NK-92 (cell line): Measurements from ENCODE around the gene ZNF776.
"Not testable (repeated sequence)": the region's sequence is repeated elsewhere in the genome, so short reads cannot be mapped to it uniquely, and the experiment has no call there.

Source experiments
- DNase-seq: peaks from one replicate; lab custom pipeline; 2025; ENCODE audit not compliant: unreplicated experiment; lab: John Stamatoyannopoulos, UW

ZNF776 gene

DNA sequence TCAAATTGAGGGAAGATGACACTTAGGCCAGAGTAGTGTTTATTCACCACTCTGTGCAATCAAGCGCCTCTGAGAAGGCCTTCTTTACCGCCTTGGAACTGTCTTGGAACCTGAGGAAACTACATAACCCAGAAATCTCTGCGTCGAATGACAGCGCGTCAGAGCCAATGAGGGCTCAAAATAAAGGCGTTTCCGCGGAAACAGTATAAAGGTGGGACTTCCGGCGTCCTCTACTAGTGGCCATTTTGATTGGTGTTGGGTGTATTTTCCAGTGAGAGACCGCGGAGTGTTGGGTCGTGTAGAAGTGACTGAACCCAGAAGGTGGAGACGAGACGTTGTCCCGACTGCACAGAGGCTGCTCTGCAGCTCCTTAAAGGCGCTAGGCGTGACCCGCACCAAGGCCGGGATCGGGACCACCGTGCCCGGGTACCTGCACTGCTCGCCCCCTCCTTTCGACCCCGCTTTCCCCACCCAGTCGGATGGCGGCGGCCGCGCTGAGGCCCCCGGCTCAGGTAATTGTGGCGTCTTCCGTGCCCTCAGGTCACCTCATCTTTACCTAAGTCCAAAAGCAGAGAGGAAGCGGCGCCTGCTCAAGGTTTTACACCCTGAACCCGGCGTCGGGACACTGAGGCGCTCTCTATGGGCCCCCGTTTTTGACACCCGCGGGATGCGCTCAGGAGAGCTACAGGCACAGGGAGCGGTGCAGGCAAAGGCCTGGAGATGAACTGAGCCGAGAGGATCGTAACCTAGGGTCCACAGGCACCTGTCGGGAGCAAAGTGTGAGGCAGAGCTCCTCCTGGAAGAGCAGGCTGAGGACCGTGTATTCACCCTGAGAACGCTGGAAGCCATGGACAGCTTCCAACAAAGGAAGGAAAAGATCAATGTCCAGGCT lies at the start of gene ZNF776:
Gene ZNF776 (plus strand): TSS at position 236 of the 892 bp plus-strand sequence. CDS start 244 bp downstream, at position 480.
- no peak for DNase-seq

DNA sequence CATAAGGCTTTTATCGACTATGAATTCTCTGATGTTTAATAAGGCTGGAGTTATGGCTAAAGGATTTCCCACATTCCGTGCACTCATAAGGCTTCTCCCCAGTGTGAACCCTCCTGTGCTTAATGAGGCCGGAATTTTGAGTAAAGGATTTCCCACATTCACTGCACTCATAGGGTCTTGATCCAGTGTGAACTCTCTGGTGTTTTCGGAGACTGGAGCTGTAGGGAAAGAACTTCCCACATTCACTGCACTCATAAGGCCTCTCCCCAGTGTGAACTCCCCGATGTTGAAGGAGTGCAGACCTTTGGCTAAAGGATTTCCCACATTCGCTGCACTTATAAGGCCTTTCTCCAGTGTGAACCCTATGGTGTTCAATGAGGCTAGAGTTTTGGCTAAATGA lies 45.0 kb upstream of the ZNF776 start:
- DNase-seq: no peak

GRCh38 chr19:57706346-57706745 lies 40.3 kb upstream of the ZNF776 start:
- no peak for DNase-seq

DNA sequence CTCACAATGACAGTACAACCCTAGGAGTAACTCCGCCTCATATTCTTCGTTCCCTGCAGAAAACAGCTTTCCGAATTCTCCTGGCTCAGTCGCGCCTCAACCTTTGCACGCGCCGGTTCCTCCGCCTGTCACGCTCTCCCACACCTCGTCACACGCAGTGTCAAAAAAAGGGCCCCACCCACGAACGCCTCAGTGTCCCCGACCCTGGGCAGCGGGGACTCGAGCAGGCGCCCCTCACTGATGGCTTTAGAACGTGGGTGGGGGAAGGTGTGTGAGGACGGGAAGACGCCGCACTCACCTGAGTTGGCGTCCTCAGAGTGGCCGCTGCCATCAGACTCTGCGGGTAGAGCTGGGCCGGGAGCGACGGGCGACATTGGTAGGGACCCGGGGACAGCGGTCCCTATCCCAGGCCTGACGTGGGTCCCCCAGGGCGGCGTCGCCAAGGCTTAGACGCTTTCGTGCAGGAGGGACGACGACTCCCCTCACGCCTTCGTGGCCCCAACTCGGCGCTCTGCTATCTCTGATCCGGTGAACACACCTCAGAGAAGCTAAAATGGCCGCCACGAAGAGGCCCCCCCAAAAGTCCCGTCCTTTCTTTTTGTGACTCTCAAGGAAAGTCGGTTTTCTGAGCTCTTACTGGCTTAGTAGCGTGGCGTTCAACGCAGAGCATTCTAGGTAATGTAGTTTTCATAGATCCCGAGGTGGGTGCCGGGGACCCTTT lies 37.8 kb upstream of the ZNF776 start, which contains the start of gene ZNF154:
Gene ZNF154 (minus strand): TSS at position 564 of the 721 bp plus-strand sequence. CDS start 233 bp downstream, at position 331.
- DNase-seq: no peak

DNA sequence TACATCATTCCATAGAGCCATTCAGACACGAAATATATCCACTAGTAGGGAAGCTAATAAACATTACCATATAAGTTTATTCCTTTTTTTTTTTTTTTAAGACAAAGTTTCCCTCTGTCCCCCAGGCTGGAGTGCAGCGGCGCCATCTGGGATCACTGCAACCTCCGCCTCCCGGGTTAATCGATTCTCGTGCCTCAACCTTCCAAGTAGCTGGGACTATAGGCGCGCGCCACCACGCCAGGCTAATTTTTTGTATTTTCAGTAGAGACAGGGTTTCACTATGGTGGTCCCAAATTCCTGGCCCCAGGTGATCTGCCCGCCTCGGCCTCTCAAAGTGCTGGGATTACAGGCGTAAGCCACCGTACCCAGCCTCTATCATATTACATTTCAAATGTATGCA lies 37.0 kb upstream of the ZNF776 start:
- DNase-seq: no peak

GRCh38 chr19:57712222-57712621 lies 34.4 kb upstream of the ZNF776 start:
- no peak for DNase-seq

GRCh38 chr19:57719424-57719823 lies 27.2 kb upstream of the ZNF776 start:
- no peak for DNase-seq

- no peak for DNase-seq
These were observed 26.6 kb upstream of the ZNF776 start for GRCh38 chr19:57719901-57720519.

- no peak for DNase-seq
These were observed 25.7 kb upstream of the ZNF776 start for GRCh38 chr19:57720878-57721277.

DNA sequence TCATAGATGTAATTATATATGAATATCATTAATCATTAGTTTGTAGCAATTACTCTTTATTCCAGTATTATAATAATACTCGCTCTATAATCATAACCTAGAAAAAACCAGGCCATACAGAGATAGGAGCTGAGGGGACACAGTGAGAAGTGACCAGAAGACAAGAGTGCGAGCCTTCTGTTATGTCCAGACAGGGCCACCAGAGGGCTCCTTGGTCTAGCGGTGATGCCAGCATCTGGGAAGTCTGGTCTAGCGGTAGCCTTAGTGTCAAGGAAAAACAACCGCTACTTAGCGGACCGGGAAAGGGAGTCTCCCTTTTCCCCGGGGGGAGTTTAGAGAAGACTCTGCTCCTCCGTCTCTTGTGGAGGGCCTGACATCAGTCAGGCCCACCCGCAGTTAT lies 8.3 kb upstream of the ZNF776 start:
- DNase-seq: not testable (repeated sequence)

GRCh38 chr19:57738770-57739169 lies 7.8 kb upstream of the ZNF776 start:
- not testable (repeated sequence) for DNase-seq

- no peak for DNase-seq
These were observed 825 bp downstream of the ZNF776 start for GRCh38 chr19:57747472-57747807.

DNA sequence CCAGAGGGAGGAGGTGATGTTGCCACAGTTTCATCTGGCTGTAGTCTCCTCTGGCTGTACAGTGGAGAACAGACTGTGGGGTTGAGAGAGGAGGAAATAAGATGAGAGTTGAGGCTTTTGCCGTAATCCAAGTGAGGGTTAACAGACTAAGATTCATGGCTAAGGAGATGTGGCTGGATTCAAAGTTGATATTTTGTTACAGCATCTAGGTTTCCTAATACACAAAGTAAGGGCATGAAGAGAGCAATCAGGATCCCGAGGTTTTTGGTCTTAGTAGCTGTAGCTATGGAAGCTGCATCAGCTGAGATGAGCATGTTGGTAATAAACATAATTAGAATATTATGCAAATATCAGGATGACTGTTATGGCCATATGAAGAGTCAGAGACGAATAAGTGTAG lies 1.4 kb downstream of the ZNF776 start:
- no peak for DNase-seq

GRCh38 chr19:57754091-57754673 lies 7.6 kb downstream of the ZNF776 start:
- DNase-seq: no peak

DNA sequence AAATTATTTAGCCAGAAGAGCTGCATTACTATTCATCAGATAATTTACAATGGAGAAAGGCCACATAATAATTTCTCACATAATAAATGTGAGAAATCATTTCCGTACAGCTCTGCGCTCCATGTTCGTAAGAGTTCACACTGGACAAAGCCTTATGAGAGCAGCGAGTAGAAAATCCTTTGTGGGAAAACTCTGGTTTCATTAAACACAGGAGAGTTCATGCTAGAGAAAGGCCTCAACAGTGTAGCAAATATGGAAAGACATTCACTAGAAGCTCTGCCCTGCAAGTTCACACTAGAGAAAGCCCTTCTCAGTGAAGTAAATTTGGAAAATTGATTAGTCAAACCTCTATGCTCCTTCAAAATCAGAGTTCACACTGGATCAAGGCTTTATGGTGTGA lies 8.4 kb downstream of the ZNF776 start:
- no peak for DNase-seq

- no peak for DNase-seq
These were observed 11.3 kb downstream of the ZNF776 start for GRCh38 chr19:57757941-57758340.

GRCh38 chr19:57759096-57759495 lies 12.5 kb downstream of the ZNF776 start:
- no peak for DNase-seq

DNA sequence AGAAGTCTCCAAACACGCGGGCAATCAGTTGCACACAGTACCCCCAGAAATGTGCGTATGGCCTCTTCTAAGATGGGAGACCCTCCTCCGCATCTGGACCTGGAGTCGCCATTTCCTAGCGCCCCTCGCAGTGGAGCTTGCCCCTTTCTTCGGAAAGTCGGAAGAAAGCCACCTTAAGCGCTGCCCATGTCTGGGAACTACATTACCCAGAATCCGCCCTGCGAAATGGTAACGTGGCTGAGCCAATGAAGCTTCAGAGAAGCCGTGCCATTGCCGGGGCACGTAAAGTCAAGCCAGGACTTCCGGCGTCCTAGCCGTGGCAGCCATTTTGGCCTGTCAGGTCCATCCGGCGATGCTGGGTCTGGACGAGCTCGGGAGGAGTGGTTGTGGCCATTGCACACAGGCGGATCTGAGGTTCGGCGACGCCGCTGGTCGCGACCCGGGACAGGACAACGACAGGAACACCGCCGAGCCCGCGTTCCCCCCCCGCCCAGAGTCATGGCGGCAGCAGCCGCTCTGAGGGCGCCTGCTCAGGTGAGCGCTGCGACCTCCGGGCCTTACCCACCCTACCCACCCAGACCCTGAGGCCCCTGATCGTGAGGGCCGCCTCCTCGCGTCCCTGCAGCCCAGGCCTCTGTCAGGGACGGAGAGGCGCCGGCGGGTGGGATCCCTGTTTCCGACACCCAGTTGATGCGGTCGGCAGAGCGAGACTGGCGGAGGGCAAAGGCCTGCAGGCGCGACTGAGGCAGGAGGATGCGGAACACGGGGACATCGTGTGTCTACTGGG lies 22.9 kb downstream of the ZNF776 start, which contains the start of gene ZNF586:
Gene ZNF586 (plus strand): TSS at position 332 of the 787 bp plus-strand sequence. CDS start 167 bp downstream, at position 499.
- DNase-seq: no peak

DNA sequence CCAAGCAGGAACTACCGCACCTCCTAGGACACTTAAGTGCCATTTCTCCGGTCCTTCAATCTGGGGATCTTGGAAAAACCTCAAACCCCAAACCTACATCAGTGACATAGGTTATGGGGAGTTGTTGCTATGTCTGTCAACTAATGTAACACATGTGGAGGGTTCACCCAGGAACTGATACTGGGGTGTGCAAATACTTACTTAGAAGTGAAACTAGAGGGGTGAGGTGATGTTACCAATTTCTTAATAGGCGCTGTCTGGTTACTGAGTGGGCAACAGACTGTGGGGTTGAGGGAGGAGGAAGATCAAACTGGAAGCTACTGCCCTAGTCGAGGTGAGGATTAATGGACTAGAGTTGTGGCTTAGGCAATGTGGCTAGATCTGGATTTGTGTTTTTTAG lies 24.8 kb downstream of the ZNF776 start:
- no peak for DNase-seq

GRCh38 chr19:57773488-57773887 lies 26.9 kb downstream of the ZNF776 start:
- DNase-seq: no peak
